Heart right ventricle (tissue), 16 donors: ENCODE data around the gene ZNF710. TPM values are rescaled to one million over a fixed set of nuclear protein-coding genes. Genes with fewer than 3 reads are reported as not detected.

Source experiments
- ATAC-seq, 8 donors: fragments of 200-7000 bp; cut with Tn5 transposase; one replicate each; pipeline ENCODE4 v1.9.1; 2020; ENCODE audit warnings: mild to moderate bottlenecking in 8 of 8, moderate library complexity in 8 of 8, moderate number of reproducible peaks in 1 of 8
- DNase-seq, 2 donors: peaks; one replicate each; pipeline ENCODE4 v3.0.0-alpha.2; 2020
- H3K27ac ChIP-seq, 10 donors: fragments of 200-600 bp; sonication (generic) in 2 of 10; one replicate each; pipeline versions ENCODE4 v1.5.0 to v1.8.0; 2020 to 2022; ENCODE audit warnings: mild to moderate bottlenecking in 3 of 10
- H3K27me3 ChIP-seq, 7 donors: fragments of 200-600 bp; one replicate each; pipeline ENCODE4 v1.8.0; 2021 to 2022; ENCODE audit warnings: mild to moderate bottlenecking in 2 of 7
- H3K36me3 ChIP-seq, 9 donors: fragments of 200-600 bp; sonication (generic) in 1 of 9; one replicate each; pipeline versions ENCODE4 v1.5.0 to v1.8.0; 2020 to 2022; ENCODE audit warnings: mild to moderate bottlenecking in 2 of 9
- H3K4me1 ChIP-seq, 9 donors: fragments of 200-600 bp; sonication (generic) in 1 of 9; one replicate each; pipeline versions ENCODE4 v1.5.0 to v1.8.0; 2020 to 2022; ENCODE audit warnings: mild to moderate bottlenecking in 4 of 9
- H3K4me3 ChIP-seq, 10 donors: fragments of 200-600 bp; sonication (generic) in 2 of 10; one replicate each; pipeline versions ENCODE4 v1.5.0 to v1.8.0; 2020 to 2022; ENCODE audit warnings: mild to moderate bottlenecking in 7 of 10, moderate library complexity in 2 of 10
- H3K9me3 ChIP-seq, 11 donors: fragments of 200-600 bp in 10 of 11; sonication (generic) in 2 of 11; one replicate each; pipeline versions ENCODE4 v1.5.0 to v1.8.0; 2013 to 2022; ENCODE audit warnings: mild to moderate bottlenecking in 2 of 11, control low read depth in 1 of 11, moderate library complexity in 1 of 11
- WGBS, 2 donors: extraction: QIAGEN DNeasy Blood & Tissue Kit; methylation state at CpG; one replicate each; pipeline ENCODE4 v1.1.7; 2013; ENCODE audit warnings: inconsistent platforms in 1 of 2; 5-methylcytosine and 5-hydroxymethylcytosine counted together
- intact Hi-C, 10 donors: fragments of 100-400 bp; cut with DNase I; formaldehyde crosslinking; loops; one replicate each; pipeline versions ENCODE4 v1.11.1 to v1.14.2; 2022
- polyA plus RNA-seq, 2 donors: library from polyadenylated mRNA; stranded (reverse); fragments of 200-250 nt; gene quantifications; one replicate each; pipeline ENCODE4 v1.2.3, GENCODE V29; 2013
- total RNA-seq, 10 donors: library from RNA; stranded (reverse); fragmentation: NEBNext Ultra II Directional in 3 of 10; extraction: Animal tissue kit (Norgen Biotek cat#: 25700) in 3 of 10; gene quantifications; one replicate each; pipeline versions ENCODE4 v1.2.1 to v1.2.4, GENCODE V29; 2021 to 2023
- TF ChIP-seq, protein P1 (sequence below), 9 donors: fragments of 200-600 bp; sonication (generic) in 2 of 9; IDR thresholded peaks; one replicate each; pipeline versions ENCODE4 v1.5.0 to v1.8.0; 2021 to 2022; ENCODE audit warnings: antibody characterized with exemption in 9 of 9, mild to moderate bottlenecking in 5 of 9, moderate library complexity in 1 of 9
- donor health status: Arrhythmogenic right ventricular cardiomyopathy.
- donor health status: ischemic (EF 13 %, LVEDD 7.1; RV severe dilation, severe dysfunction).
- donor health status: healthy with polysubstance abuse.
- donor health status: DM: no; HTN: yes; CAD: no.
- donor health status: DM: no; HTN: no; CAD: no.
- donor health status: ischemic (EF 25% LVEDD 6.9; RV normal size, moderate dysfunction).
- donor health status: ischemic (EF 25% LVEDD 5.7; RV mildly dilated, moderate dysfunction).
- donor health status: healthy.
- donor health status: DM: yes; HTN: yes; CAD: no.
- donor health status: Ischemic cardiomyopathy.
- donor health status: ischemic (EF 35%, LVEDD 5.7; RV mildly dilated, moderate dysfunction).
- donor health status: nonischemic (EF 11% LVEDD 7.7; RV severe dilation, severe dysfunction).
- donor health status: DM: yes; HTN: yes; CAD: no.
- donor health status: PGD.
- donor health status: ischemic (EF 29% LVEDD 5.4; RV normal size, mild dysfunction).
- donor health status: nonischemic (EF 23%, LVEDD 6.1; RV moderate dilation, normal function).

The ZNF710 gene
- total and polyA plus RNA-seq, 12 donors, result 2.8 to 19.8 (median 3.9) TPM

DNA sequence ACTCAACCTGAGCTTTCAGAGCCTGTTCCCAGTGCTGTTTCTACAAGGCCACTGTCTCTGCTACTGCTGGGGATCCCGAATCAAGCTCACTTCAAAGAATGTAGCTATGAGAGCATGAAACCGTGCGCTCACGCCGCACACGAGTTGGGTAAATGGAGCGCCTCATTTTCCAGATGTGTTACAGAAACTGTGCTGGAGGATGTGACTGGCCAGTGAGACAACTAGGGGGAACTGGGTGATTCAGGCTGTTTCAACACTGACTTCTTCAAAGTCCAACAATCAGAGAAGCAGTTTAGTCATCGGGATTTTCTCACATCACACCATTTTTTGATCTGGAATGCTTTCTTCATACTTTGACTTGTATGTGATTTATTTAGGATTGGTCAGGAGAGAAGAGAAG lies 3.5 kb downstream of the ZNF710 start:
- Histone ChIP-seq H3K4me1 (peaks cover 11 to 85% (median 53%) of the 10 kb centered on the region in 9 donors), H3K4me3 (peak overlapping the region in 3 of 10 donors; percentile 1 to 83 (median 17)), H3K27me3 (no peaks in the 10 kb centered on the region), H3K36me3 (no peaks in the 10 kb centered on the region), H3K9me3 (no peaks in the 10 kb centered on the region), H3K27ac (peak overlapping the region in 8 of 10 donors; percentile 38 to 97 (median 90))
- TF ChIP-seq, protein P1, sequence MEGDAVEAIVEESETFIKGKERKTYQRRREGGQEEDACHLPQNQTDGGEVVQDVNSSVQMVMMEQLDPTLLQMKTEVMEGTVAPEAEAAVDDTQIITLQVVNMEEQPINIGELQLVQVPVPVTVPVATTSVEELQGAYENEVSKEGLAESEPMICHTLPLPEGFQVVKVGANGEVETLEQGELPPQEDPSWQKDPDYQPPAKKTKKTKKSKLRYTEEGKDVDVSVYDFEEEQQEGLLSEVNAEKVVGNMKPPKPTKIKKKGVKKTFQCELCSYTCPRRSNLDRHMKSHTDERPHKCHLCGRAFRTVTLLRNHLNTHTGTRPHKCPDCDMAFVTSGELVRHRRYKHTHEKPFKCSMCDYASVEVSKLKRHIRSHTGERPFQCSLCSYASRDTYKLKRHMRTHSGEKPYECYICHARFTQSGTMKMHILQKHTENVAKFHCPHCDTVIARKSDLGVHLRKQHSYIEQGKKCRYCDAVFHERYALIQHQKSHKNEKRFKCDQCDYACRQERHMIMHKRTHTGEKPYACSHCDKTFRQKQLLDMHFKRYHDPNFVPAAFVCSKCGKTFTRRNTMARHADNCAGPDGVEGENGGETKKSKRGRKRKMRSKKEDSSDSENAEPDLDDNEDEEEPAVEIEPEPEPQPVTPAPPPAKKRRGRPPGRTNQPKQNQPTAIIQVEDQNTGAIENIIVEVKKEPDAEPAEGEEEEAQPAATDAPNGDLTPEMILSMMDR (IDR thresholded peaks at IDR 0.05), result no peak
- no peak for DNase-seq
- intact Hi-C loops, result loop anchor here in 8 of 10 donors (5.0 to 10.0 kb wide), 4 partner anchors 60 to 112 kb away; partner anchors contain the start of genes AP3S2 (in 3 of the 8) and ARPIN (in 1 of the 8)
- WGBS, 2 donors, result 75 to 80% methylated on average over 8 of the region's 8 CpGs
- peak in 2 of 8 donors; percentile 22 to 46 for ATAC-seq

DNA sequence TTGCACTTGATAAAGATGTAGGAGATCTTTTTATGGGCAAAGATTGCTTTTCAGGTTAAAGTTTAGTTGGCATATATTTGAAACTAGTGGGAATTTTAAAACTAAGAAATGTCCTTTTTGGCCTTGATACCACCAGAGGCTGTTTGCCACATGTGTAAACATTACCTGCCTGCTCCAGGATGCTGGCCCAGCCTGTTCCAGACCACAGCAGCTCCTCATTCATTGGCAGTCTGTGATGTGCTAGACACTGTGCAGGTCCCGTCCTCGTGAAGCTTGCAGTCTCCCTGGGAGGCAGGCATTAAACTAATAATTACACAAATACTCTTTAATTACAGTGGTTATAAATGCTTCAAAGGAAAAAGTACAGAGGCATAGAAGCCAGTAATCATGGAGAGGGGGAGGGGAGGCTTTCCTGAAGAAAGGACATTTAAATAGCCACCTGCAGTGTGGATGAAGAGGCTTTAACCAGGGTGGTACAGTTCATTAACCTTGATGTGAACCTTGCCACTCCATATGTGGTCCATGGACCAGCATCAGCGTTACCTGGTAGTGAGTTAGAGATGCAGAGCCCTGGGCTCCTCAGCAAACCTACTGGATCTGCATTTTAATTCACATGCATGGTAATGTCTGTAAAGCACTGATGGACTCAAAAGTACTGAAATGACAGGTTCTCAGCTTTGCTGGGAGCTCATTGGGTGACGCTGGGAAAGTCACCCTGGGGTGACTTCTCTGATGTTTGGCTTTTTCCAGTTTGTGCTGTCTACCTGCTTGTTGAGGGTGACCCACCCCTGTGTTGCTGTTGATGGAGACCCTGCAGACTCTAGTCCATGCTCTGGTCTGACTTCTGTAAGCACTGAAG lies 5.3 kb downstream of the ZNF710 start:
- Histone ChIP-seq H3K27me3 (no peaks in the 10 kb centered on the region), H3K27ac (peak overlapping the region in 5 of 10 donors; percentile 12 to 93 (median 38)), H3K9me3 (peaks cover 0 to 8% (median 2%) of the 10 kb centered on the region in 11 donors), H3K36me3 (peaks cover 0 to 8% (median 0%) of the 10 kb centered on the region in 9 donors), H3K4me3 (no peak overlapping the region), H3K4me1 (peaks cover 0 to 82% (median 42%) of the 10 kb centered on the region in 9 donors)
- no peak for ATAC-seq
- intact Hi-C loops, result loop anchor here in 2 of 10 donors (10.0 kb wide), 2 partner anchors 58 to 92 kb away; partner anchors contain the start of gene ARPIN (in 1 of the 2)
- no peak for DNase-seq
- TF ChIP-seq, protein P1 (IDR thresholded peaks at IDR 0.05), result no peak
- WGBS, 2 donors, result 86 to 89% methylated on average over 4 of the region's 4 CpGs

DNA sequence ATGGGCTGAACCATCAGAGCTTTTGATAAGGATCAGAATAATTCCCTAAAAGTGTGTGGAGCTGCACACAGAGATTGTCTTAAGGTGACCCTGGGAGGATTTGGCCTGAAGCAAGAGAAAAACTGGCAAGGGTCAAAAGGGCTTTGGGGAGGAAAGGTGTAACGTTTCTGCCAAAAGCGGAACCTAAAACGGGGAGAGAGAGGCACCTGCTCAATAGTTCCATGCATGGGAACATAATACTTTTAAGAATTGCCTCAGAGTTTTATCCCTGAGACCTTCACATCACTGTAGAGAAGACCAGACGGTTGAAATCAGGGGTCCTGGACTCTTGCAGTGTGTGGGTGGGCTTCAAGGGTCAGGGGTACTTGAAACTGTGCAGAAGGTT lies 5.9 kb downstream of the ZNF710 start:
- H3K9me3 ChIP-seq, result peaks cover 0 to 14% (median 9%) of the 10 kb centered on the region in 11 donors
- peaks cover 0 to 82% (median 42%) of the 10 kb centered on the region in 9 donors for H3K4me1 ChIP-seq
- H3K27ac ChIP-seq, result no peak overlapping the region
- no peaks in the 10 kb centered on the region for H3K27me3 ChIP-seq
- intact Hi-C loops, result loop anchor here in 2 of 10 donors (10.0 kb wide), 2 partner anchors 58 to 92 kb away; partner anchors contain the start of gene ARPIN (in 1 of the 2)
- H3K4me3 ChIP-seq, result no peak overlapping the region
- DNase-seq, result no peak
- TF ChIP-seq, protein P1 (IDR thresholded peaks at IDR 0.05), result no peak
- WGBS, 2 donors, result 79 to 87% methylated on average over 4 of the region's 4 CpGs
- H3K36me3 ChIP-seq, result peaks cover 0 to 13% (median 0%) of the 10 kb centered on the region in 9 donors
- ATAC-seq, result no peak

DNA sequence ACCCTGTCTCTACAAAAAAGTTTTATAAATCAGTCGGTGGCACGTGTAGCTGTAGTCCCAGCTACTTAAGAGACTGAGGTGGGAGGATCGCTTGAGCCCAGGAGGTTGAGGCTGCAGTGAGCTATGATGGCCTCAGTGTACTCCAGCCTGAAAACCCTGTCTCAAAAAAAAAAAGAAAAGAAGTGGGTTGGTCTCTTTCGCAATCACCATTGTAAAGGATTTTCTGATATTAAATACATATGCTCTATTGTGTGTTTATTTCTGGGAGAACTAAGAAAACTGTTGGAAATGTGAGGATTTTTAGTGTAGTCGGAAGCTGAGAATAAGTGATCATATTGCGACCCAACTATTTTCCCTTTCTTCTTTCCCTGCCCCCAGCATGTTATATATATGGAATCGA lies 7.5 kb downstream of the ZNF710 start:
- TF ChIP-seq, protein P1 (IDR thresholded peaks at IDR 0.05), result no peak
- peaks cover 0 to 13% (median 0%) of the 10 kb centered on the region in 9 donors for H3K36me3 ChIP-seq
- H3K4me1 ChIP-seq, result peaks cover 0 to 79% (median 33%) of the 10 kb centered on the region in 9 donors
- peaks cover 0 to 24% (median 10%) of the 10 kb centered on the region in 11 donors for H3K9me3 ChIP-seq
- intact Hi-C loops, result loop anchor here in 2 of 10 donors (10.0 kb wide), 2 partner anchors 56 to 94 kb away; partner anchors contain the start of gene ARPIN (in 1 of the 2)
- H3K4me3 ChIP-seq, result no peak overlapping the region
- peak overlapping the region in 1 of 10 donors; percentile 65 for H3K27ac ChIP-seq
- ATAC-seq (no peak), DNase-seq (no peak)
- 93 to 95% methylated on average over 7 of the region's 7 CpGs for WGBS, 2 donors
- H3K27me3 ChIP-seq, result no peaks in the 10 kb centered on the region
